Stimulated activated CD4-positive, alpha-beta T cell treated with anti-CD3 and anti-CD28 coated beads, Interleukin-12 subunit alpha, Interleukin-12 subunit beta, amount 100 ng/mL, for 48 hours (primary cell): ENCODE data around the gene WRAP73.

Source experiments
- DNase-seq, 3 donors: peaks; one replicate each; pipeline ENCODE4 v3.0.0-alpha.2; 2020; ENCODE audit warnings: low read depth in 2 of 3, low spot score in 1 of 3

WRAP73 gene

GRCh38 chr1:3650248-3651025, 534 bp upstream of the WRAP73 start:
- DNase-seq: no peak

- DNase-seq: no peak
These were observed 3.3 kb downstream of the WRAP73 start for GRCh38 chr1:3646596-3646995.

- no peak for DNase-seq
These were observed 4.1 kb downstream of the WRAP73 start for GRCh38 chr1:3645666-3646355.

GRCh38 chr1:3645247-3645646, 4.7 kb downstream of the WRAP73 start:
- DNase-seq: no peak

GRCh38 chr1:3644273-3644672, 5.6 kb downstream of the WRAP73 start:
- no peak for DNase-seq

- no peak for DNase-seq
These were observed 6.8 kb downstream of the WRAP73 start for GRCh38 chr1:3642919-3643675.

- no peak for DNase-seq
These were observed 8.1 kb downstream of the WRAP73 start for GRCh38 chr1:3641816-3642215.

DNA sequence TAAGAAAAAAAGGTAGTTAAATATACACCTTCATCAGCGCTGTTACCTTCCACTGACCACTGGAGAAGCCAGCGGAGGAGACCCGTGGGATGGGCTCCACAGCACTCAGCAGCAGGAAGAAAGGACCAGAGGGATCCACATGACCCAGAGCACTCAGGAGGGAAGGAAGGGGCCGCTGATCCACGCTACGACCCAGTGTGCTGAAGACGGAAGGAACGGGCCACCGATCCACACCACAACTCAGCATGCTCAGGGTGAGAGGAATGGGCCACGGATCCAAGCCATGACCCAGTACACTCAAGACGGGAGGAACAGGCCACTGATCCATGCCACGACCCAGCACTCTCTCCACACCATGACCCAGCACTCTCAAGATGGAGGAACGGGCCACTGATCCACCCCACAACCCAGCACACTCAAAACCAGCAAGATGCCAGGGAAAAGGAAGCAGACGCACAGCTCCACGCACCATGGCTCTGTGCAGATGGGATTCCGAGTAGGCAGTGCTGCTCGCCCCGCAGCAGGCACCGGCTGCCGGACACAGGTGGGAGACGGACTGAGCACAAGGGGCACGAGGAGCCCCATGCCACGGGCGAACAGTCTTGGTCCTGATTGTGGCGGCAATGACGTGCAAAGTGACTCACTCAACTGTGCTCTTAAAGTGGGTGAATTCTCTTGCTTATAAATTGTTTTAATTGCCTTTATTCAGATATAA, 8.7 kb downstream of the WRAP73 start:
- DNase-seq: no peak

DNA sequence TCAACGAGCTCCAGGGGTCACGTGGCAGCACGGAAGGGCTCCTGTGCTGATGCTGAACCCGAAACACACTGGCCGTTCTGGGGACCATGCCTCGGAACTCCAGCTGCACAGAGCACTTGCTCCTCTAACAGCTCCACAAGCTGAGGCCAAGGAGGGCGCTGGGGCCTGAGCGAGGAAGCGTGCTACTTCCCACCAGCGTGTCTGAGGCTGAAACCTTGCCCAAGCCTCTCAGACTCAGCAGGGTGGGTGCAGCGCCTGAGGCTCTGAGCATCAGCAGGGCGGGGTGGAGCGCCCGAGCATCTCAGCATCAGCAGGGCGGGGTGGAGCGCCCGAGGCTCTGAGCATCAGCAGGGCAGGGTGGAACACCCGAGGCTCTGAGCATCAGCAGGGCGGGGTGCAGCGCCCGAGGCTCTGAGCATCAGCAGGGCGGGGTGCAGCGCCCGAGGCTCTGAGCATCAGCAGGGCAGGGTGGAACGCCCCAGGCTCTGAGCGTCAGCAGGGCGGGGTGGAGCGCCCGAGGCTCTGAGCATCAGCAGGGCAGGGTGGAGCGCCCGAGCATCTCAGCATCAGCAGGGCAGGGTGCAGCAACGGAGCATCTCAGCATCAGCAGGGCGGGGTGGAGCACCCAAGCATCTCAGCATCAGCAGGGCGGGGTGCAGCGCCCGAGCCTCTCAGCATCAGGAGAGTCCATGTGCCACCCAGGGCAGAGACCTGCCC, 9.6 kb downstream of the WRAP73 start:
- no peak for DNase-seq

DNA sequence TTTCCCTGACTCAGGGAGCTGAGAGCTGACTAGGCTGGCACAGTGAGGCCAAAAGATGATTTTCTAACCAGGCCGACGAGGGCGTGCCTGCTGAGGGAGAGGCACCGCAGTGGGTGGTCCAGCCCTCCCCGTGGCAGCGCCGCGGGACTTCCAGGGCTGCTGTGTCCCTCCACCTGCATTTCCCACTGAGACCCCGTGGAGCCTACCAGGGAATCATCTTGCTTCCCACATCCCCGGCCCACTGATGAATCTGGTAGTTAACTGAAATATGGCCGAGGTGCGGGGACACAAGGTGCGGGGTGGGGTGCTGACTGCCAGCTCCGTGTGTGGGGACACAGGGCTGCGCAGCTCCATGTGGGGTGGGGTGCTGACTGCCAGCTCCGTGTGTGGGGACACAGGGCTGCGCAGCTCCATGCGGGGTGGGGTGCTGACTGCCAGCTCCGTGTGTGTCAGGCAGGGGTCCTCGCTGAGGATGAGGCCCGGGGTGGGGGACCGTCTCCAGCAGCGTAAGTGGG, 10.4 kb downstream of the WRAP73 start:
- no peak for DNase-seq

DNA sequence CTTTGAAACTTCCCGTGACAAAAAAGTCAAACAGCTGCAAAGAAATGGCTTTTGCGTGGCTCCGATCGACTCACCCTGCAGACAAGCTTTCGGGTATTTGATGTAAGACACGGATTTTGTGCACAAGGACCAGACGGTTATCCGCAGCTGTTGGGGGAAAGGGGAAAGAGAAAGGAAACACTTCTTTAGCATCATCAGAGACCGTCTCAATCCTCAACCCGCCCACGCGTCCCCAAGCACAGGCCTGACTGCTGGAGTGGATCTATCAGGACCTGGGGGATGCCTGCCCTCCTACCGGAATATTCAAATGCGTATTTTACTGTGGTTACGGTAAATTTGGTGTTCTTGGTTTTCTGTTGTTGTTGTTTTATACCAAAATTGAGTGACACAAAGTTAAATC, 11.2 kb downstream of the WRAP73 start:
- no peak for DNase-seq

DNA sequence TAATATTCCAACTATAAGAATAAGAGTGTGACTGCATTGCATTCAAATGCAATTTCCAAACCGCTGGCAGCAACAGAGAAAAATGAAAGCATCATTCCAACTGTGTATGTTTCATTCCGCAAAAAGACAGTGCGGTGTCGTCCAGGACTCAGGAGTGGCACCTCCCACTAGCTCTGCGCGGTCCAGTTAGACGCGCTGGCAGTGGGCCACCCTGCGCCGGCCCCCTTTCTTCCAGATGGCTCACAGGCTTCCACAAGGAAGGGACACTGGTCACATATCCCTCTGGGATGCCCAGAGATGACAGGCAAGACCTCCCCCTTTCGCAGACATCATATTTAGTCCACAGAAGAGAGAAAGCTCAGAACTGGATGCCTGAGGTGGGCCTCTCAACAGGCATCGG, 11.9 kb downstream of the WRAP73 start:
- no peak for DNase-seq

DNA sequence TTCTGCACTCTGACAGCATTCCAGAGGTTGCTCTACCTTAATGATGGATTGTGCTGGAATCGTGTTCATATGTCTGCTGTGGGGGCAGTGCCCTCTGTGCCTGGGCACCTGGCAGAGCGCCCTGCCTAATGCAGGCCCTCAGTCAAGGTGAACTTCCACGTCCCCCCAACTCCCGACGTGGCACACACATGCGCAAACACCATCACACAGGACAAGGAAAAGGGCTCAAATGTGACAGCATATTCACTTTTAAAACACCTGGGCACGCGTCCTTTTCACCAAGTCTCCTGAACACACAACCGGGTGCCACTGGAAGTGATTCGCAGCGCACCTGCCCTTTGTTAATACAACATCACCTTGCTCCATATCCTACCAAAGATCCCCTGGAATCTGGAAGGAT, 13.4 kb downstream of the WRAP73 start:
- DNase-seq: no peak

GRCh38 chr1:3636080-3636479, 13.8 kb downstream of the WRAP73 start:
- DNase-seq: no peak

GRCh38 chr1:3634059-3634800, 15.7 kb downstream of the WRAP73 start:
- no peak for DNase-seq

GRCh38 chr1:3633344-3634058, 16.4 kb downstream of the WRAP73 start:
- DNase-seq: no peak

DNA sequence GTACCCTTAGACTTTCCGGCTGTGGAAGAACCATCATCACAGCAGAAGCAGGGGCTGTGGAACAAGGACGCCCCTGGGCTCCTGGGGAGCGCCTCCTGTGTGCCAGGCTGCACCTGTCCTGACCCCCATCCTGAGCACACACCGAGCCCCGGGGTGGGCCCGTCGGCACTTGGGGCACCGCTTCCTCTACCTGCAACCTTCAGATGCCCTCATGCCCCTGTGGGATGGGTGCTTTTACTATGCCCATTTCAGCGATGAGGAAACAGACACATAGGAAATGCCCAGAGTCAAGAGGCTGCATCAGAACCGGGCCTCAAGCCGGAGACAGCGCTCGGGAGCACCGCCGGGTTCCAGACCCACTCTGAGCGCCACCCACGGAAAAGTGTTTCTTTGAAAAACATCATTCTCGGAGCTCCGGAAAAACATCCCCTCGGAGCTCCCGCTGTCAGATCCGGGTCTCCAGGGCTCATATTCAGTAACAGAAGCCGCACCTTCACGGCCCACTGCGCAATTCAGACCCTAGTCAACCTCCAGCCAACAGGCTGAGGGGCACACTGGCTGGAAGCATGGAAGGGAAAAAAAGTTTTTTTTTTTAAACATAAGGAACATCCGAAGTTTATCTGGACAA, 17.1 kb downstream of the WRAP73 start:
- DNase-seq: no peak

DNA sequence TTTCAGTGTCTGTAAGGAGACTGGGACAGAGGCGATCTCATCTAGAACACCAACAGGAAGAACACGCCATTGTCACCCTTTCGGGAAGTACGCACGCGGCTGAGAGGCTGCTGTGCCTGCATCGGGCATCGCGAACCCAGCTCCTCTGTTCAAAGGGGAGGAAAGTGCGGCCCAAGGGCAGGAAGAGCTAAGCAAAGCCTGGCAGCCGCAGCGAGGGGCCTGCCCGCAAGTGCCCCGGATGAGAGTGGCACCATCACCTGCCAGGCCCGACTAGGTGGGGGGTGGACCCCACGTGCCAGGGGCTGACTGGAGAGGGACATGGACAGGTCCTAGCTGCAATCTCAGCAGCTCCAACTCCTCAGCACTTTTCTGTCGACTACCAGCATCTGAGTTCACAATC, 17.6 kb downstream of the WRAP73 start:
- DNase-seq: no peak
